GM12878 (cell line): Measurements from ENCODE around the gene EIF5A. TPM values are rescaled to one million over a fixed set of nuclear protein-coding genes. Genes with fewer than 3 reads are reported as not detected.
A peak's percentile ranks its signal among the peaks of the same experiment; 100 is the strongest.

Experiments
- ATAC-seq: fragments of 200-7000 bp; cut with Tn5 transposase; 3 replicates; pipeline ENCODE4 v1.9.1; 2020; ENCODE audit warnings: mild to moderate bottlenecking, moderate library complexity
- BruUV-seq: library from RNA; stranded (reverse); fragments of 400-500 nt; replicated peaks from 2 replicates; lab custom pipeline; 2021; lab: Mats Ljungman, UMichigan
- CTCF ChIA-PET: fragments of 300-600 bp; sonication (Branson Sonifier 250); formaldehyde crosslinking; extraction: SDS; loops from one replicate; lab custom pipeline; 2021; ENCODE audit warnings: inconsistent platforms; lab: Yijun Ruan, JAX
- POLR2A ChIA-PET: fragments of 350-600 bp; formaldehyde crosslinking; extraction: SDS; loops from one replicate; lab custom pipeline; 2021; ENCODE audit warnings: inconsistent platforms; lab: Charles Lee
- RAD21 ChIA-PET: fragments of 300-600 bp; sonication (Branson Sonifier 250); formaldehyde crosslinking; loops from one replicate; lab custom pipeline; 2023; ENCODE audit warnings: antibody characterized with exemption; ENCODE audit not compliant: unreplicated experiment; lab: Charles Lee
- SMC1A ChIA-PET: fragments of 300-600 bp; sonication (Branson Sonifier 250); formaldehyde crosslinking; loops from one replicate; lab custom pipeline; 2023; ENCODE audit not compliant: unreplicated experiment, uncharacterized antibody; lab: Charles Lee
- DNase-seq: peaks from one replicate; pipeline ENCODE4 v3.0.0-alpha.2; 2011; ENCODE audit warnings: low read depth, low spot score
- FAIRE-seq: peaks from 3 replicates; lab custom pipeline; 2011; peaks lifted over from hg19 to GRCh38; lab: Jason Lieb, UNC
- H2AFZ ChIP-seq: 2 replicates; pipeline ENCODE4 v1.6.0; 2011; ENCODE audit warnings: low read depth, low read length, control low read depth; ENCODE audit not compliant: control insufficient read depth
- H3K27ac ChIP-seq: 2 replicates; pipeline ENCODE4 v1.5.1; 2011; ENCODE audit warnings: control low read depth; ENCODE audit not compliant: control insufficient read depth, insufficient read depth
- H3K27me3 ChIP-seq, 2 experiments: replicated peaks in 1 of 2; 2 replicates each; pipeline versions ENCODE4 v1.6.0 to v1.6.1; 2011; ENCODE audit warnings: low read length in 1 of 2; ENCODE audit not compliant: control insufficient read depth in 2 of 2, insufficient read depth in 2 of 2
- H3K36me3 ChIP-seq, 2 experiments: 2 replicates each; pipeline ENCODE4 v1.5.1; 2011; ENCODE audit warnings: low read length in 1 of 2; ENCODE audit not compliant: control insufficient read depth in 2 of 2, insufficient read depth in 2 of 2
- H3K4me1 ChIP-seq: 2 replicates; pipeline ENCODE4 v1.6.1; 2011; ENCODE audit warnings: mild to moderate bottlenecking, low read length, moderate library complexity, mixed read lengths; ENCODE audit not compliant: control insufficient read depth, insufficient read depth
- H3K4me2 ChIP-seq: 2 replicates; pipeline ENCODE4 v1.6.0; 2011; ENCODE audit warnings: control low read depth; ENCODE audit not compliant: control insufficient read depth, insufficient read depth
- H3K4me3 ChIP-seq: fragments of 200-600 bp; sonication (generic); 2 replicates; pipeline ENCODE4 v1.5.1; 2016
- H3K79me2 ChIP-seq: 2 replicates; pipeline ENCODE4 v1.6.0; 2011; ENCODE audit warnings: low read length; ENCODE audit not compliant: control insufficient read depth, insufficient read depth
- H3K9ac ChIP-seq: 2 replicates; pipeline ENCODE4 v1.8.0; 2011; ENCODE audit warnings: low read length, control low read depth, mixed read lengths; ENCODE audit not compliant: control insufficient read depth, insufficient read depth
- H3K9me3 ChIP-seq: replicated peaks from 3 replicates; pipeline ENCODE4 v1.5.1; 2011; ENCODE audit warnings: mild to moderate bottlenecking, low read length; ENCODE audit not compliant: control insufficient read depth, insufficient read depth
- H4K20me1 ChIP-seq: 2 replicates; pipeline ENCODE4 v1.6.0; 2011; ENCODE audit not compliant: control insufficient read depth, insufficient read depth
- BCL11A ChIP-seq: IDR thresholded peaks from 2 replicates; pipeline ENCODE4 v1.6.1; 2011; ENCODE audit warnings: low read depth, low read length
- CBFB ChIP-seq: IDR thresholded peaks from 2 replicates; pipeline ENCODE4 v1.6.1; 2016; ENCODE audit warnings: antibody characterized with exemption, low read depth
- EGR1 ChIP-seq, 2 experiments: IDR thresholded peaks; 1 replicate in 1 of 2; 2 replicates in 1 of 2; pipeline ENCODE4 v1.6.1; 2011 to 2012; ENCODE audit warnings: low read depth in 2 of 2, low read length in 2 of 2, borderline replicate concordance in 1 of 2, mild to moderate bottlenecking in 1 of 2, moderate library complexity in 1 of 2
- IKZF2 ChIP-seq, 2 experiments: fragments of 450-650 bp; IDR thresholded peaks; 2 replicates each; pipeline ENCODE4 v1.6.1; 2017; ENCODE audit warnings: mild to moderate bottlenecking in 2 of 2, moderate library complexity in 2 of 2
- KLF5 ChIP-seq: fragments of 450-650 bp; IDR thresholded peaks from 2 replicates; pipeline ENCODE4 v1.6.1; 2014; ENCODE audit warnings: mild to moderate bottlenecking; ENCODE audit not compliant: partially characterized antibody
- MYB ChIP-seq: fragments of 150-350 bp; IDR thresholded peaks from 2 replicates; pipeline ENCODE4 v1.6.1; 2014; ENCODE audit warnings: mild to moderate bottlenecking, low read depth, low read length, borderline replicate concordance
- NFIC ChIP-seq: IDR thresholded peaks from 2 replicates; pipeline ENCODE4 v1.6.1; 2012; ENCODE audit warnings: low read depth, mild to moderate bottlenecking, inconsistent platforms, low read length, moderate library complexity
- NFXL1 ChIP-seq: fragments of 450-650 bp; IDR thresholded peaks from 2 replicates; pipeline ENCODE4 v1.6.1; 2017; ENCODE audit warnings: antibody characterized with exemption, mild to moderate bottlenecking, borderline replicate concordance
- NRF1 ChIP-seq: conservative IDR thresholded peaks from 2 replicates; pipeline ENCODE4 v1.6.1; 2011; ENCODE audit warnings: mild to moderate bottlenecking, low read depth, low read length, improper control_type of control experiment
- POLR2AphosphoS2 ChIP-seq: IDR thresholded peaks from 2 replicates; pipeline ENCODE4 v1.6.1; 2011; ENCODE audit warnings: low read depth, mild to moderate bottlenecking, low read length, improper control_type of control experiment, moderate library complexity
- POU2F2 ChIP-seq: IDR thresholded peaks from 3 replicates; pipeline ENCODE4 v1.6.1; 2011; ENCODE audit warnings: low read depth, mild to moderate bottlenecking, low read length, borderline replicate concordance
- RUNX3 ChIP-seq: IDR thresholded peaks from 2 replicates; pipeline ENCODE4 v1.6.1; 2012; ENCODE audit warnings: low read length, inconsistent platforms
- SMAD5 ChIP-seq: IDR thresholded peaks from 2 replicates; pipeline ENCODE4 v1.6.1; 2016; ENCODE audit warnings: antibody characterized with exemption, low read depth
- WRNIP1 ChIP-seq: IDR thresholded peaks from 2 replicates; pipeline ENCODE4 v1.6.1; 2011; ENCODE audit warnings: low read depth, low read length, improper control_type of control experiment, borderline replicate concordance
- YY1 ChIP-seq: IDR thresholded peaks from 2 replicates; pipeline ENCODE4 v1.6.1; 2011; ENCODE audit warnings: low read depth, mild to moderate bottlenecking, low read length
- ZBED1 ChIP-seq: IDR thresholded peaks from 2 replicates; pipeline ENCODE4 v1.6.1; 2016; ENCODE audit warnings: borderline replicate concordance
- ZNF24 ChIP-seq: fragments of 450-650 bp; IDR thresholded peaks from 2 replicates; pipeline ENCODE4 v1.6.1; 2017; ENCODE audit warnings: antibody characterized with exemption, mild to moderate bottlenecking
- ZNF622 ChIP-seq: fragments of 450-650 bp; IDR thresholded peaks from 2 replicates; pipeline ENCODE4 v1.6.1; 2017; ENCODE audit warnings: mild to moderate bottlenecking, inconsistent platforms
- WGBS: methylation state at CpG from one replicate; pipeline ENCODE4 v1.1.6; 2016; ENCODE audit warnings: low lambda C conversion rate; ENCODE audit not compliant: insufficient replicate concordance, insufficient coverage; ENCODE audit errors: missing lambda C conversion rate; 5-methylcytosine and 5-hydroxymethylcytosine counted together
- in situ Hi-C: fragments of 300-500 bp; cut with MboI; formaldehyde crosslinking; loops from 9 replicates; pipeline ENCODE4 v1.14.3; 2018; ENCODE audit warnings: mixed read lengths
- intact Hi-C: fragments of 100-400 bp; cut with micrococcal nuclease; formaldehyde crosslinking; loops from one replicate; pipeline ENCODE4 v1.14.2; 2022; ENCODE audit not compliant: unreplicated experiment
- polyA plus RNA-seq, 11 experiments: library from polyadenylated mRNA; depleted of rRNA in 4 of 11; unstranded in 6 of 11; stranded (reverse) in 5 of 11; fragments of >200 nt; fragmentation: Nextera tagmentation in 4 of 11; fragmentation: Illumina TruSeq in 1 of 11; extraction: Ambion mirVana in 4 of 11; extraction: Trizol in 1 of 11; gene quantifications; 1 replicate in 1 of 11; 2 replicates in 10 of 11; pipeline versions ENCODE4 v1.2.1 to v1.2.3, GENCODE V29; 2011 to 2016; ENCODE audit warnings: inconsistent platforms in 2 of 11, missing spikeins in 2 of 11, low read depth in 1 of 11
- total RNA-seq, 4 experiments: library from RNA; depleted of rRNA in 3 of 4; stranded (reverse); fragments of >200 nt in 3 of 4; fragmentation: Illumina TruSeq in 1 of 4; extraction: Trizol in 1 of 4; gene quantifications; 2 replicates each; pipeline versions ENCODE4 v1.2.1 to v1.2.3, GENCODE V29; 2013 to 2021
- TF ChIP-seq, protein P1 (sequence below): fragments of 450-650 bp; formaldehyde crosslinking; IDR thresholded peaks from 2 replicates; pipeline ENCODE4 v1.4.0; 2022; ENCODE audit warnings: mild to moderate bottlenecking, moderate library complexity
- TF ChIP-seq, protein P2 (sequence below): IDR thresholded peaks from 2 replicates; pipeline ENCODE4 v1.6.1; 2011; ENCODE audit warnings: low read depth, mild to moderate bottlenecking, low read length, moderate library complexity, borderline replicate concordance; ENCODE audit errors: extremely low read depth

The EIF5A gene
- total and polyA plus RNA-seq, 10 of the 15 experiments (the other 5 are each of a cell fraction or from before 2014, with no cell fraction given), result 26.5 to 1,792 (median 944) TPM

DNA sequence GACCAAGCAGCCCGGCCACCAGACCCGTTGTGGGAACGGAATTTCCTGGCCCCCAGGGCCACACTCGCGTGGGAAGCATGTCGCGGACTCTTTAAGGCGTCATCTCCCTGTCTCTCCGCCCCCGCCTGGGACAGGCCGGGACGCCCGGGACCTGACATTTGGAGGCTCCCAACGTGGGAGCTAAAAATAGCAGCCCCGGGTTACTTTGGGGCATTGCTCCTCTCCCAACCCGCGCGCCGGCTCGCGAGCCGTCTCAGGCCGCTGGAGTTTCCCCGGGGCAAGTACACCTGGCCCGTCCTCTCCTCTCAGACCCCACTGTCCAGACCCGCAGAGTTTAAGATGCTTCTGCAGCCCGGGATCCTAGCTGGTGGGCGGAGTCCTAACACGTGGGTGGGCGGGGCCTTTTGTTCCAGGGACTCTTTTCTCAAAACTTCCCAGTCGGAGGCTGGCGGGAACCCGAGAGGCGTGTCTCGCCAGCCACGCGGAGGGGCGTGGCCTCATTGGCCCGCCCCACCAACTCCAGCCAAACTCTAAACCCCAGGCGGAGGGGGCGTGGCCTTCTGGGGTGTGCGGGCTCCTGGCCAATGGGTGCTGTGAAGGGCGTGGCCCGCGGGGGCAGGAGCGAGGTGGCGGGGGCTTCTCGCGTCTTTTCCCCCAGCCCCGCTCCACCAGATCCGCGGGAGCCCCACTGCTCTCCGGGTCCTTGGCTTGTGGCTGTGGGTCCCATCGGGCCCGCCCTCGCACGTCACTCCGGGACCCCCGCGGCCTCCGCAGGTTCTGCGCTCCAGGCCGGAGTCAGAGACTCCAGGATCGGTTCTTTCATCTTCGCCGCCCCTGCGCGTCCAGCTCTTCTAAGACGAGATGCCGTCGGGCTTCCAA lies 26.1 kb upstream of the EIF5A start, which contains the start of gene SLC2A4:
Gene SLC2A4, plus strand, starts transcription at position 645 of the 879 bp plus-strand sequence. Its CDS starts 217 bp downstream, at position 862.
- BruUV-seq, result no TSS peak
- H3K27me3 ChIP-seq, result no peaks in the 10 kb centered on the region; a peak in 2 of 4 replicates
- intact Hi-C loops (loop anchor here (2.0 kb wide), 1 partner anchor 63 kb away; no protein-coding TSS in a partner anchor), in situ Hi-C loops (no loop called here)
- H3K4me1 ChIP-seq, result peaks cover 8% of the 10 kb centered on the region
- SMC1A ChIA-PET, result interaction anchor here (0.5 to 3.3 kb wide), 5 partner anchors 15 to 79 kb away, joined by 3 to 17 read pairs (median 4); partner anchors contain the start of genes ACAP1 and TMEM95
- no peaks in the 10 kb centered on the region for H3K9me3 ChIP-seq
- H3K79me2 ChIP-seq, result no peaks in the 10 kb centered on the region
- peak; percentile 88 for ATAC-seq
- POLR2A ChIA-PET, result interaction anchor here (0.7 to 1.7 kb wide), 2 partner anchors 15 to 73 kb away, joined by 4 to 6 read pairs; partner anchors contain the start of gene TMEM95
- peak within 1 kb of the TSS; percentile 82 for H2AFZ ChIP-seq
- WGBS, result 3% methylated on average over 71 of the region's 71 CpGs
- H3K36me3 ChIP-seq, result no peaks in the 10 kb centered on the region
- H4K20me1 ChIP-seq, result no peaks in the 10 kb centered on the region; the same call in 1 of the 2 replicates
- DNase-seq, result peak; percentile 41
- peak within 1 kb of the TSS; percentile 56 for H3K4me3 ChIP-seq
- H3K4me2 ChIP-seq, result peak within 1 kb of the TSS; percentile 98
- FAIRE-seq, result peak; percentile 71
- no peak within 1 kb of the TSS for H3K27ac ChIP-seq
- RAD21 ChIA-PET, result interaction anchor here (0.6 to 2.3 kb wide), 4 partner anchors 15 to 407 kb away, joined by 3 to 11 read pairs (median 4); no protein-coding TSS in a partner anchor
- H3K9ac ChIP-seq, result no peak within 1 kb of the TSS; the same call in 1 of the 2 replicates
- CTCF ChIA-PET, result interaction anchor here (0.7 to 10.3 kb wide), 10 partner anchors 15 to 406 kb away, joined by 3 to 102 read pairs (median 4); partner anchors contain the start of genes ACAP1, NEURL4 and TP53
- TF ChIP-seq NRF1 (no peak), CBFB (no peak), YY1 (no peak), RUNX3 (no peak), POU2F2 (no peak), MYB (no peak), POLR2AphosphoS2 (no peak), ZNF24 (no peak), IKZF2 (IDR thresholded peaks at IDR 0.05) (0 out of 4 replicates have a peak, but pooled peaks of 1 of the 2 experiments have one; percentile 6), KLF5 (no peak), WRNIP1 (no peak), ZNF622 (no peak), EGR1 (IDR thresholded peaks at IDR 0.05; ENCODE audit: borderline replicate concordance in 1 of 2, low read depth in 2 of 2, low read length in 2 of 2) (no peak), NFIC (no peak), NFXL1 (no peak), BCL11A (no peak), SMAD5 (no peak), ZBED1 (no peak)
- TF ChIP-seq, protein P1, sequence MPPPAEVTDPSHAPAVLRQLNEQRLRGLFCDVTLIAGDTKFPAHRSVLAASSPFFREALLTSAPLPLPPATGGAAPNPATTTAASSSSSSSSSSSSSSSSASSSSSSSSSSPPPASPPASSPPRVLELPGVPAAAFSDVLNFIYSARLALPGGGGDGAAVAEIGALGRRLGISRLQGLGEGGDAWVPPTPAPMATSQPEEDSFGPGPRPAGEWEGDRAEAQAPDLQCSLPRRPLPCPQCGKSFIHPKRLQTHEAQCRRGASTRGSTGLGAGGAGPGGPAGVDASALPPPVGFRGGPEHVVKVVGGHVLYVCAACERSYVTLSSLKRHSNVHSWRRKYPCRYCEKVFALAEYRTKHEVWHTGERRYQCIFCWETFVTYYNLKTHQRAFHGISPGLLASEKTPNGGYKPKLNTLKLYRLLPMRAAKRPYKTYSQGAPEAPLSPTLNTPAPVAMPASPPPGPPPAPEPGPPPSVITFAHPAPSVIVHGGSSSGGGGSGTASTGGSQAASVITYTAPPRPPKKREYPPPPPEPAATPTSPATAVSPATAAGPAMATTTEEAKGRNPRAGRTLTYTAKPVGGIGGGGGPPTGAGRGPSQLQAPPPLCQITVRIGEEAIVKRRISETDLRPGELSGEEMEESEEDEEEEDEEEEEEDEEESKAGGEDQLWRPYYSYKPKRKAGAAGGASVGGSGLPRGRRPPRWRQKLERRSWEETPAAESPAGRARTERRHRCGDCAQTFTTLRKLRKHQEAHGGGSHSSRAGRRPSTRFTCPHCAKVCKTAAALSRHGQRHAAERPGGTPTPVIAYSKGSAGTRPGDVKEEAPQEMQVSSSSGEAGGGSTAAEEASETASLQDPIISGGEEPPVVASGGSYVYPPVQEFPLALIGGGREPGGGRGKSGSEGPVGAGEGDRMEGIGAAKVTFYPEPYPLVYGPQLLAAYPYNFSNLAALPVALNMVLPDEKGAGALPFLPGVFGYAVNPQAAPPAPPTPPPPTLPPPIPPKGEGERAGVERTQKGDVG (CRISPR knock-in tag), result no peak
- TF ChIP-seq, protein P2, sequence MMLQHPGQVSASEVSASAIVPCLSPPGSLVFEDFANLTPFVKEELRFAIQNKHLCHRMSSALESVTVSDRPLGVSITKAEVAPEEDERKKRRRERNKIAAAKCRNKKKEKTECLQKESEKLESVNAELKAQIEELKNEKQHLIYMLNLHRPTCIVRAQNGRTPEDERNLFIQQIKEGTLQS, result no peak
